GM15510 (cell line): ENCODE measurements around the gene STRIP2.

Experiments
- POLR2A ChIP-seq: IDR thresholded peaks from 3 replicates; pipeline ENCODE4 v1.6.1; 2011; ENCODE audit warnings: borderline replicate concordance; ENCODE audit not compliant: insufficient read length; ENCODE audit errors: extremely low read depth

The STRIP2 gene

GRCh38 chr7:129522971-129523340 lies 88.7 kb downstream of the STRIP2 start:
- TF ChIP-seq POLR2A, result no peak

- no peak for TF ChIP-seq POLR2A
Measured at GRCh38 chr7:129523924-129524323, 89.7 kb downstream of the STRIP2 start.

GRCh38 chr7:129525225-129525862 lies 91.1 kb downstream of the STRIP2 start:
- no peak for TF ChIP-seq POLR2A

- no peak for TF ChIP-seq POLR2A
Measured at GRCh38 chr7:129529643-129530042, 95.4 kb downstream of the STRIP2 start.

GRCh38 chr7:129530795-129531391 lies 96.7 kb downstream of the STRIP2 start:
- no peak for TF ChIP-seq POLR2A

- no peak for TF ChIP-seq POLR2A
Measured at GRCh38 chr7:129531721-129532120, 97.5 kb downstream of the STRIP2 start.

- TF ChIP-seq POLR2A, result no peak
Measured at GRCh38 chr7:129532375-129532774, 98.1 kb downstream of the STRIP2 start.

GRCh38 chr7:129535896-129536295 lies 101.7 kb downstream of the STRIP2 start:
- no peak for TF ChIP-seq POLR2A

GRCh38 chr7:129536323-129536722 lies 102.1 kb downstream of the STRIP2 start:
- no peak for TF ChIP-seq POLR2A
